H9 (cell line): ENCODE measurements around the gene PRODH2. TPM values are rescaled to one million over a fixed set of nuclear protein-coding genes. Genes with fewer than 3 reads are reported as not detected.
A peak's percentile ranks its signal among the peaks of the same experiment; 100 is the strongest.

Experiments used
- DNase-seq: peaks from one replicate; pipeline ENCODE4 v3.0.0-alpha.2; 2017
- H2AFZ ChIP-seq: one replicate; pipeline ENCODE4 v1.6.1; 2013; ENCODE audit warnings: mild to moderate bottlenecking, low read length, control low read depth, moderate library complexity
- H2AK5ac ChIP-seq: 2 replicates; pipeline ENCODE4 v1.6.1; 2013; ENCODE audit warnings: low read length, control low read depth, mixed read lengths; ENCODE audit not compliant: insufficient read length
- H2BK120ac ChIP-seq: one replicate; pipeline ENCODE4 v1.6.1; 2013; ENCODE audit warnings: low read depth, mild to moderate bottlenecking, low read length, control low read depth, inconsistent platforms; ENCODE audit not compliant: poor library complexity, severe bottlenecking
- H2BK12ac ChIP-seq: 2 replicates; pipeline ENCODE4 v1.6.1; 2013; ENCODE audit warnings: low read length, control low read depth, mixed read lengths, low read depth; ENCODE audit not compliant: insufficient read length
- H2BK15ac ChIP-seq: 2 replicates; pipeline ENCODE4 v1.6.1; 2013; ENCODE audit warnings: low read depth, low read length, control low read depth
- H2BK20ac ChIP-seq: one replicate; pipeline ENCODE4 v1.6.1; 2013; ENCODE audit warnings: low read depth, mild to moderate bottlenecking, low read length, control low read depth, inconsistent platforms; ENCODE audit not compliant: poor library complexity, severe bottlenecking
- H2BK5ac ChIP-seq: 2 replicates; pipeline ENCODE4 v1.6.1; 2013; ENCODE audit warnings: low read length, control low read depth, mixed read lengths; ENCODE audit not compliant: insufficient read length
- H3K14ac ChIP-seq: 2 replicates; pipeline ENCODE4 v1.6.1; 2013; ENCODE audit warnings: low read length, control low read depth; ENCODE audit not compliant: insufficient read depth
- H3K18ac ChIP-seq: 2 replicates; pipeline ENCODE4 v1.6.1; 2013; ENCODE audit warnings: low read depth, mild to moderate bottlenecking, mixed read lengths, low read length, control low read depth; ENCODE audit not compliant: insufficient read length
- H3K23ac ChIP-seq: 2 replicates; pipeline ENCODE4 v1.6.1; 2013; ENCODE audit warnings: low read length, control low read depth, mixed read lengths, low read depth; ENCODE audit not compliant: insufficient read length
- H3K23me2 ChIP-seq: 2 replicates; pipeline ENCODE4 v1.6.1; 2013; ENCODE audit warnings: low read depth, mild to moderate bottlenecking, mixed read lengths, low read length, control low read depth; ENCODE audit not compliant: insufficient read length, poor library complexity, severe bottlenecking
- H3K27ac ChIP-seq: 2 replicates; pipeline ENCODE4 v1.5.1; 2013; ENCODE audit warnings: low read length, control low read depth, mixed read lengths, low read depth; ENCODE audit not compliant: insufficient read length
- H3K27me3 ChIP-seq: 2 replicates; pipeline ENCODE4 v1.6.1; 2013; ENCODE audit warnings: low read length, control low read depth, inconsistent platforms; ENCODE audit not compliant: insufficient read depth
- H3K4ac ChIP-seq: 2 replicates; pipeline ENCODE4 v1.6.1; 2013; ENCODE audit warnings: low read depth, mild to moderate bottlenecking, control low read depth, inconsistent platforms, low read length, moderate library complexity
- H3K4me1 ChIP-seq: 2 replicates; pipeline ENCODE4 v1.6.1; 2013; ENCODE audit warnings: low read length, control low read depth, inconsistent platforms; ENCODE audit not compliant: insufficient read depth
- H3K4me2 ChIP-seq: 2 replicates; pipeline ENCODE4 v1.6.1; 2013; ENCODE audit warnings: low read length, control low read depth, mixed read lengths; ENCODE audit not compliant: insufficient read length, insufficient read depth
- H3K56ac ChIP-seq: 2 replicates; pipeline ENCODE4 v1.6.1; 2013; ENCODE audit warnings: low read depth, mild to moderate bottlenecking, mixed read lengths, low read length, control low read depth; ENCODE audit not compliant: insufficient read length
- H3K79me1 ChIP-seq: 2 replicates; pipeline ENCODE4 v1.6.1; 2013; ENCODE audit warnings: low read depth, mild to moderate bottlenecking, moderate library complexity, low read length, control low read depth, inconsistent platforms; ENCODE audit not compliant: insufficient read depth, poor library complexity, severe bottlenecking
- H3K79me2 ChIP-seq: 2 replicates; pipeline ENCODE4 v1.6.1; 2013; ENCODE audit warnings: low read length, control low read depth, inconsistent platforms; ENCODE audit not compliant: insufficient read depth
- H3K9ac ChIP-seq: 2 replicates; pipeline ENCODE4 v1.6.1; 2013; ENCODE audit warnings: low read length, control low read depth, mixed read lengths; ENCODE audit not compliant: insufficient read length; ENCODE audit errors: extremely low read depth
- H3K9me3 ChIP-seq: one replicate; pipeline ENCODE4 v1.6.1; 2013; ENCODE audit warnings: low read depth, low read length, inconsistent platforms; ENCODE audit not compliant: control insufficient read depth
- H3T11ph ChIP-seq: one replicate; pipeline ENCODE4 v1.6.1; 2013; ENCODE audit warnings: mild to moderate bottlenecking, low read length, control low read depth, inconsistent platforms
- H4K20me1 ChIP-seq: one replicate; pipeline ENCODE4 v1.6.1; 2013; ENCODE audit not compliant: control insufficient read depth, insufficient read length, insufficient read depth
- H4K5ac ChIP-seq: 2 replicates; pipeline ENCODE4 v1.6.1; 2013; ENCODE audit warnings: low read depth, mild to moderate bottlenecking, mixed read lengths, low read length, control low read depth; ENCODE audit not compliant: insufficient read length
- H4K8ac ChIP-seq: replicated peaks from 2 replicates; pipeline ENCODE4 v1.6.1; 2013; ENCODE audit warnings: low read length, control low read depth, mixed read lengths, low read depth; ENCODE audit not compliant: insufficient read length
- H4K91ac ChIP-seq: 2 replicates; pipeline ENCODE4 v1.6.1; 2013; ENCODE audit warnings: low read depth, mild to moderate bottlenecking, moderate library complexity, mixed read lengths, low read length, control low read depth; ENCODE audit not compliant: insufficient read length
- H3K27ac Mint-ChIP-seq, 3 experiments: 2 replicates in 2 of 3; 3 replicates in 1 of 3; pipeline ENCODE4 v1.8.0; 2020 to 2021; ENCODE audit warnings: mixed read lengths in 3 of 3, mild to moderate bottlenecking in 1 of 3, moderate library complexity in 1 of 3
- H3K27me3 Mint-ChIP-seq: 2 replicates; pipeline ENCODE4 v1.8.0; 2021; ENCODE audit warnings: low read depth, mild to moderate bottlenecking, moderate library complexity, mixed read lengths
- H3K36me3 Mint-ChIP-seq, 3 experiments: 2 replicates in 2 of 3; 3 replicates in 1 of 3; pipeline ENCODE4 v1.8.0; 2020 to 2021; ENCODE audit warnings: low read depth in 3 of 3, mixed read lengths in 3 of 3; ENCODE audit not compliant: insufficient read depth in 1 of 3
- H3K4me1 Mint-ChIP-seq, 2 experiments: 2 replicates each; pipeline ENCODE4 v1.8.0; 2020; ENCODE audit warnings: mixed read lengths in 2 of 2
- H3K4me3 Mint-ChIP-seq, 2 experiments: 2 replicates in 1 of 2; 3 replicates in 1 of 2; pipeline ENCODE4 v1.8.0; 2020 to 2021; ENCODE audit warnings: mild to moderate bottlenecking in 2 of 2, mixed read lengths in 2 of 2, moderate library complexity in 1 of 2
- H3K9me3 Mint-ChIP-seq, 2 experiments: 2 replicates in 1 of 2; 3 replicates in 1 of 2; pipeline ENCODE4 v1.8.0; 2020; ENCODE audit warnings: mild to moderate bottlenecking in 2 of 2, mixed read lengths in 2 of 2, moderate library complexity in 1 of 2
- CTCF ChIP-seq: fragments of 200-600 bp; sonication (generic); conservative IDR thresholded peaks from 3 replicates; pipeline ENCODE4 v1.8.0; 2021; ENCODE audit warnings: antibody characterized with exemption, mild to moderate bottlenecking
- WGBS: extraction: QIAGEN DNeasy Blood & Tissue Kit; methylation state at CpG from one replicate; pipeline ENCODE4 v1.1.7; 2013; ENCODE audit warnings: missing lambda C conversion rate, low lambda C conversion rate, mixed read lengths; ENCODE audit not compliant: insufficient read length; ENCODE audit errors: extremely low coverage; 5-methylcytosine and 5-hydroxymethylcytosine counted together
- total RNA-seq: library from RNA; stranded (reverse); gene quantifications from 2 replicates; pipeline ENCODE4 v1.2.1, GENCODE V29; 2021

The PRODH2 gene
- total RNA-seq, 1 experiment from 2014 or later, result not detected

- no peak for TF ChIP-seq CTCF
- Histone ChIP-seq H2BK5ac (no peak within 1 kb of the TSS), H2BK120ac (no peak within 1 kb of the TSS), H3K9me3 (no peaks in the 10 kb centered on the region), H3K18ac (no peak within 1 kb of the TSS), H3K4me2 (peak within 1 kb of the TSS; percentile 73), H4K20me1 (no peaks in the 10 kb centered on the region), H3K4ac (no peak within 1 kb of the TSS), H3K9ac (no peak within 1 kb of the TSS), H3K79me2 (no peaks in the 10 kb centered on the region), H3K27ac (no peak within 1 kb of the TSS), H2AK5ac (no peak within 1 kb of the TSS), H3K56ac (no peak within 1 kb of the TSS), H3K79me1 (no peaks in the 10 kb centered on the region), H3K14ac (no peak within 1 kb of the TSS), H3K27me3 (no peaks in the 10 kb centered on the region), H4K91ac (no peak within 1 kb of the TSS), H2AFZ (no peak within 1 kb of the TSS), H4K8ac (no peak within 1 kb of the TSS), H3T11ph (no peak within 1 kb of the TSS), H3K23me2 (peaks cover 5% of the 10 kb centered on the region), H4K5ac (no peak within 1 kb of the TSS), H2BK15ac (no peak within 1 kb of the TSS), H2BK12ac (no peak within 1 kb of the TSS), H3K4me1 (peaks cover 5% of the 10 kb centered on the region; the same call in 1 of the 2 replicates), H2BK20ac (no peak within 1 kb of the TSS), H3K23ac (no peak within 1 kb of the TSS)
- H3K27me3 Mint-ChIP-seq, result peaks cover 42% of the 10 kb centered on the region
- H3K36me3 Mint-ChIP-seq, result peaks cover 0 to 4% (median 0%) of the 10 kb centered on the region in 3 experiments; a peak in 2 of 7 replicates
- H3K4me1 Mint-ChIP-seq, result peaks cover 25 to 29% of the 10 kb centered on the region in 2 experiments
- H3K9me3 Mint-ChIP-seq, result no peaks in the 10 kb centered on the region; a peak in 1 of 5 replicates
- WGBS, result no CpG with 5 or more reads among the region's 82 CpGs
- H3K4me3 Mint-ChIP-seq, result peak within 1 kb of the TSS; percentile 65 to 88
- H3K27ac Mint-ChIP-seq, result peak within 1 kb of the TSS in 1 of 3 experiments; percentile 88; a peak in 1 of 7 replicates
- DNase-seq, result peak; percentile 96
These were observed 37.1 kb downstream of the PRODH2 start, which contains the start of gene ARHGAP33 for GRCh38 chr19:35775298-35776101. Gene ARHGAP33 (plus strand): TSS chr19:35775564. CDS start chr19:35775659, 95 bp downstream.
